ENCODE data around the gene PSMD2.

DNA sequence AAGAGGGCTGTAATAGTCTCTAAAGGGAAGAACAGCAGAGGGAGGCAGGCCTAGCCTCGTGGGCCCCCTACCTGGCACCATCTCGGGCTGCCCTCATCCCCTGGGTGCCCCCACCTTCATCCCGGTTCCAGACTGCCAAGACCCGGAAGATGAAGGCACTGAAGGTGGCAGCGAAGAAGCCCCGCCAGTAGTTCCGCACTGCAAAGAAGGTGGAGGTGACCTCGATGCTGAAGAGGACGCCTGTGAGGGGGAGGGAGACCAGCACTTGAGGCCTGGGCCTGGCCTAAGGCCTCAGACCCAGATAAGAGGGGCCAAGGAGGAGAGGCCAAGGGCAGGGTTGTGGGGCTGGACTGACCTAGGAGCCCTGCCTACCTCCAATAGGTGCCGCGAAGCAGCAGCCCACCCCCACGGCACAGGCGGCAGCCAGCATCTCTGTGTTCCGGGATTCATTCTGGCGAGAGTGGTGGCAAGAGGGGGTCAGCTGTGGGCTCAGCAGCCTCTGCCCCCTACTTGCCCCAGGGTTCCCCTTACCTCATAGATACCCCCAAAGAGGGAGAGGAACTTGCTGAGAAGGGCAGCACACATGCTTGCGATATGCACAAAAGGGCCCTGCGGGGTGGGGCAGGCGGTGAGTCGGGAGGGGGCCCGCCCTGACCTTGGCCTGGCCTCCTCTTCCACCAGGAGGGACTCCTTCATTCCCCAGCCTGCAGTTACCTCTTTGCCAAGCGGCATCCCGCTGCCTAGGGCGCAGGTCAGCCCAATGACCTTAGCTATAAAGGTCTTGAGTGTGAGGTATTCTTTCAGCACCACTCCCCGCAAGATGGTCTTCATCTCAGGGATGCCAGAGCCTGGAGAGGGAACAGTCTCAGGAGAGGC lies 58.4 kb downstream of the PSMD2 start:
- TF ChIP-seq, protein P1, sequence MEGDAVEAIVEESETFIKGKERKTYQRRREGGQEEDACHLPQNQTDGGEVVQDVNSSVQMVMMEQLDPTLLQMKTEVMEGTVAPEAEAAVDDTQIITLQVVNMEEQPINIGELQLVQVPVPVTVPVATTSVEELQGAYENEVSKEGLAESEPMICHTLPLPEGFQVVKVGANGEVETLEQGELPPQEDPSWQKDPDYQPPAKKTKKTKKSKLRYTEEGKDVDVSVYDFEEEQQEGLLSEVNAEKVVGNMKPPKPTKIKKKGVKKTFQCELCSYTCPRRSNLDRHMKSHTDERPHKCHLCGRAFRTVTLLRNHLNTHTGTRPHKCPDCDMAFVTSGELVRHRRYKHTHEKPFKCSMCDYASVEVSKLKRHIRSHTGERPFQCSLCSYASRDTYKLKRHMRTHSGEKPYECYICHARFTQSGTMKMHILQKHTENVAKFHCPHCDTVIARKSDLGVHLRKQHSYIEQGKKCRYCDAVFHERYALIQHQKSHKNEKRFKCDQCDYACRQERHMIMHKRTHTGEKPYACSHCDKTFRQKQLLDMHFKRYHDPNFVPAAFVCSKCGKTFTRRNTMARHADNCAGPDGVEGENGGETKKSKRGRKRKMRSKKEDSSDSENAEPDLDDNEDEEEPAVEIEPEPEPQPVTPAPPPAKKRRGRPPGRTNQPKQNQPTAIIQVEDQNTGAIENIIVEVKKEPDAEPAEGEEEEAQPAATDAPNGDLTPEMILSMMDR (IDR thresholded peaks at IDR 0.05; ENCODE audit: insufficient read depth, low read length, poor library complexity, severe bottlenecking): no peak
- no peak for TF ChIP-seq EZH2phosphoT487 (conservative IDR thresholded peaks at IDR 0.05; ENCODE audit: low read length)
